Endothelial cell of umbilical vein (primary cell): ENCODE measurements around the gene SLC26A2. TPM values are rescaled to one million over a fixed set of nuclear protein-coding genes. Genes with fewer than 3 reads are reported as not detected.

Experiments
- BruUV-seq: library from RNA; stranded (reverse); fragments of 400-500 nt; replicated peaks from 2 replicates; lab custom pipeline; 2021; lab: Mats Ljungman, UMichigan
- CTCF ChIA-PET: fragments of 300-600, 350-600 bp; sonication (Branson Sonifier 250); formaldehyde crosslinking; loops from one replicate; lab custom pipeline; 2021; ENCODE audit warnings: antibody characterized with exemption, inconsistent platforms; lab: Charles Lee
- POLR2A ChIA-PET: fragments of 300-600, 350-600 bp; sonication (Branson Sonifier 250); formaldehyde crosslinking; loops from one replicate; lab custom pipeline; 2021; ENCODE audit warnings: antibody characterized with exemption, inconsistent platforms; lab: Charles Lee
- DNase-seq: peaks from one replicate; pipeline ENCODE4 v3.0.0-alpha.2; 2011; ENCODE audit warnings: low read depth, low spot score
- FAIRE-seq: peaks from 2 replicates; lab custom pipeline; 2011; peaks lifted over from hg19 to GRCh38; lab: Jason Lieb, UNC
- H2AFZ ChIP-seq: 2 replicates; pipeline ENCODE4 v1.6.0; 2012; ENCODE audit warnings: low read depth, low read length, control low read depth, inconsistent platforms
- H3K27ac ChIP-seq: 2 replicates; pipeline ENCODE4 v1.5.1; 2011; ENCODE audit warnings: low read depth, mild to moderate bottlenecking, control low read depth, low read length, moderate library complexity; ENCODE audit not compliant: insufficient read depth
- H3K27me3 ChIP-seq, 2 experiments: 2 replicates each; pipeline versions ENCODE4 v1.6.0 to v1.6.1; 2011; ENCODE audit warnings: low read length in 2 of 2, mixed read lengths in 1 of 2; ENCODE audit not compliant: control insufficient read depth in 2 of 2, insufficient read depth in 2 of 2
- H3K36me3 ChIP-seq, 2 experiments: 2 replicates in 1 of 2; 3 replicates in 1 of 2; pipeline ENCODE4 v1.5.1; 2011; ENCODE audit warnings: low read length in 2 of 2, mild to moderate bottlenecking in 1 of 2, moderate library complexity in 1 of 2; ENCODE audit not compliant: control insufficient read depth in 2 of 2, insufficient read depth in 2 of 2; ENCODE audit errors: extremely low read depth in 1 of 2
- H3K4me1 ChIP-seq: 3 replicates; pipeline ENCODE4 v1.5.1; 2011; ENCODE audit warnings: mild to moderate bottlenecking, low read length; ENCODE audit not compliant: control insufficient read depth, insufficient read depth; ENCODE audit errors: extremely low read depth
- H3K4me2 ChIP-seq: 2 replicates; pipeline ENCODE4 v1.6.1; 2011; ENCODE audit warnings: low read length, control low read depth, mixed read lengths; ENCODE audit not compliant: insufficient read depth
- H3K4me3 ChIP-seq, 3 experiments: fragments of 200-600 bp in 1 of 3; sonication (generic), shearing (Covaris generic) in 1 of 3; replicated peaks in 1 of 3; 2 replicates each; pipeline ENCODE4 v1.5.1; 2011 to 2016; ENCODE audit warnings: control low read depth in 3 of 3, low read length in 3 of 3, mild to moderate bottlenecking in 2 of 3, inconsistent platforms in 1 of 3, low read depth in 1 of 3, moderate library complexity in 1 of 3; ENCODE audit not compliant: insufficient read depth in 1 of 3
- H3K79me2 ChIP-seq: 2 replicates; pipeline ENCODE4 v1.6.0; 2012; ENCODE audit warnings: low read length, inconsistent platforms; ENCODE audit not compliant: control insufficient read depth, insufficient read depth
- H3K9ac ChIP-seq: replicated peaks from 2 replicates; pipeline ENCODE3; 2011; ENCODE audit warnings: low read length, control low read depth; ENCODE audit not compliant: insufficient read depth; ENCODE audit errors: extremely low read depth
- H3K9me1 ChIP-seq: replicated peaks from 3 replicates; pipeline ENCODE4 v1.6.0; 2011; ENCODE audit warnings: mild to moderate bottlenecking, low read length; ENCODE audit not compliant: control insufficient read depth, insufficient read depth; ENCODE audit errors: extremely low read depth
- H3K9me3 ChIP-seq: replicated peaks from 2 replicates; pipeline ENCODE4 v1.5.1; 2012; ENCODE audit warnings: low read length, inconsistent platforms; ENCODE audit not compliant: control insufficient read depth, insufficient read depth
- H4K20me1 ChIP-seq: replicated peaks from 2 replicates; pipeline ENCODE3; 2011; ENCODE audit warnings: mild to moderate bottlenecking, low read length; ENCODE audit not compliant: control insufficient read depth, insufficient read depth; ENCODE audit errors: extremely low read depth
- EZH2 ChIP-seq: IDR thresholded peaks from 2 replicates; pipeline ENCODE4 v1.6.1; 2012; ENCODE audit warnings: borderline replicate concordance, low read depth, mild to moderate bottlenecking, moderate library complexity, low read length, inconsistent platforms; ENCODE audit not compliant: severe bottlenecking
- FOS ChIP-seq: IDR thresholded peaks from 2 replicates; pipeline ENCODE4 v1.6.1; 2011; ENCODE audit warnings: mild to moderate bottlenecking, low read length, moderate library complexity, borderline replicate concordance; ENCODE audit not compliant: insufficient read depth
- GATA2 ChIP-seq: IDR thresholded peaks from 2 replicates; pipeline ENCODE4 v1.7.0; 2011; ENCODE audit warnings: low read depth, mild to moderate bottlenecking, moderate library complexity, mixed read lengths, low read length; ENCODE audit not compliant: insufficient read length, insufficient read depth
- JUN ChIP-seq: IDR thresholded peaks from 2 replicates; pipeline ENCODE4 v1.6.1; 2011; ENCODE audit warnings: borderline replicate concordance, low read depth; ENCODE audit not compliant: insufficient read length, insufficient read depth
- MYC ChIP-seq: IDR thresholded peaks from one replicate; pipeline ENCODE4 v1.6.1; 2011; ENCODE audit warnings: mild to moderate bottlenecking, low read depth, low read length
- POLR2A ChIP-seq: IDR thresholded peaks from 2 replicates; pipeline ENCODE4 v1.6.1; 2012; ENCODE audit warnings: low read depth, mild to moderate bottlenecking, control low read depth, low read length
- POLR2AphosphoS5 ChIP-seq: IDR thresholded peaks from 2 replicates; pipeline ENCODE4 v1.6.1; 2012; ENCODE audit warnings: low read depth, mild to moderate bottlenecking, control low read depth, low read length, moderate library complexity; ENCODE audit not compliant: insufficient read depth
- dilution Hi-C: fragments of 300-500 bp; cut with MboI; formaldehyde crosslinking; loops from one replicate; pipeline ENCODE4 v1.15.0; 2019; ENCODE audit warnings: low sequenced_read_pairs; ENCODE audit not compliant: extremely low pct_ligation_motif_present
- intact Hi-C: fragments of 100-400 bp; cut with micrococcal nuclease; formaldehyde crosslinking; loops from one replicate; pipeline ENCODE4 v1.10.0; 2022
- polyA plus RNA-seq, 4 experiments: library from polyadenylated mRNA; depleted of rRNA in 3 of 4; stranded (reverse) in 3 of 4; unstranded in 1 of 4; fragments of >200 nt; gene quantifications; 2 replicates each; pipeline versions ENCODE4 v1.2.1 to v1.2.3, GENCODE V29; 2011 to 2012; ENCODE audit warnings: missing spikeins in 1 of 4
- total RNA-seq: library from RNA; stranded (reverse); gene quantifications from 2 replicates; pipeline ENCODE4 v1.2.3, GENCODE V29; 2021
- TF ChIP-seq, protein P1 (sequence below): IDR thresholded peaks from 2 replicates; pipeline ENCODE4 v1.6.1; 2011; ENCODE audit not compliant: insufficient read depth, insufficient read length
- TF ChIP-seq, protein P2 (sequence below), 2 donors: IDR thresholded peaks; 1 replicate in 1 of 2; 2 replicates in 1 of 2; pipeline ENCODE4 v1.5.1; 2011; ENCODE audit warnings: low read length in 2 of 2, mild to moderate bottlenecking in 2 of 2, moderate library complexity in 2 of 2, control low read depth in 1 of 2, inconsistent platforms in 1 of 2, low read depth in 1 of 2; ENCODE audit not compliant: insufficient read depth in 1 of 2; ENCODE audit errors: extremely low read depth in 1 of 2

Gene SLC26A2
- total and polyA plus RNA-seq, 2 donors (not counting 3 experiments of a cell fraction or from before 2014, with no cell fraction given) = 5.9 to 16.8 TPM

DNA sequence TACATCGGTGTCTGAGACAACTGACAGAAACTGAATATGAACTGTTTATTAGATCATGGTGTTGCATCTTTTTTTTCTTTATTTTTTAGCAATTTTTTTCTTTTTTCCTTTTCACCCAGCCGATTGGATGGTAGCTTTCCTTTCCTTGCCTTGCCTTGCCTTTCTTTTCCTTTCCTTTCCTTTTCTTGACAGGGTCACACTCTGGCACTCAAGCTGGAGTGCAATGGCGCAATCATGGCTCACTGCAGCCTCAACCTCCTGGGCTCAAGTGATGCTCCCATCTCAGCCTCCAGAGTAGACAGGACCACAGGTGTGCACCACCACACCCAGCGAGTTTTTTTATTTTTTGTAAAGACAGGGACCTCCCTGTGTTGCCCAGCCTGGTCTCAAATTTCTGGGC lies 18.8 kb upstream of the SLC26A2 start:
- Histone ChIP-seq H3K4me2 (no peak overlapping the region), H3K9ac (no peak overlapping the region), H3K27ac (no peak overlapping the region), H3K27me3 (no peaks in the 10 kb centered on the region), H3K79me2 (no peaks in the 10 kb centered on the region), H2AFZ (no peak overlapping the region), H3K9me1 (no peaks in the 10 kb centered on the region), H4K20me1 (no peaks in the 10 kb centered on the region), H3K9me3 (no peaks in the 10 kb centered on the region), H3K4me1 (peaks cover 31% of the 10 kb centered on the region), H3K36me3 (no peaks in the 10 kb centered on the region), H3K4me3 (no peak overlapping the region)
- ChIA-PET POLR2A (no interaction called here), CTCF (no interaction called here)
- intact Hi-C loops (no loop called here), dilution Hi-C loops (no loop called here)
- DNase-seq (no peak), FAIRE-seq (no peak)
- no peak for TF ChIP-seq FOS
- no peak for TF ChIP-seq POLR2AphosphoS5
- no peak for TF ChIP-seq MYC
- TF ChIP-seq EZH2 = no peak
- TF ChIP-seq GATA2 = no peak
- no peak for TF ChIP-seq JUN
- TF ChIP-seq, protein P1, sequence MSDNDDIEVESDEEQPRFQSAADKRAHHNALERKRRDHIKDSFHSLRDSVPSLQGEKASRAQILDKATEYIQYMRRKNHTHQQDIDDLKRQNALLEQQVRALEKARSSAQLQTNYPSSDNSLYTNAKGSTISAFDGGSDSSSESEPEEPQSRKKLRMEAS = no peak
- TF ChIP-seq, protein P2, sequence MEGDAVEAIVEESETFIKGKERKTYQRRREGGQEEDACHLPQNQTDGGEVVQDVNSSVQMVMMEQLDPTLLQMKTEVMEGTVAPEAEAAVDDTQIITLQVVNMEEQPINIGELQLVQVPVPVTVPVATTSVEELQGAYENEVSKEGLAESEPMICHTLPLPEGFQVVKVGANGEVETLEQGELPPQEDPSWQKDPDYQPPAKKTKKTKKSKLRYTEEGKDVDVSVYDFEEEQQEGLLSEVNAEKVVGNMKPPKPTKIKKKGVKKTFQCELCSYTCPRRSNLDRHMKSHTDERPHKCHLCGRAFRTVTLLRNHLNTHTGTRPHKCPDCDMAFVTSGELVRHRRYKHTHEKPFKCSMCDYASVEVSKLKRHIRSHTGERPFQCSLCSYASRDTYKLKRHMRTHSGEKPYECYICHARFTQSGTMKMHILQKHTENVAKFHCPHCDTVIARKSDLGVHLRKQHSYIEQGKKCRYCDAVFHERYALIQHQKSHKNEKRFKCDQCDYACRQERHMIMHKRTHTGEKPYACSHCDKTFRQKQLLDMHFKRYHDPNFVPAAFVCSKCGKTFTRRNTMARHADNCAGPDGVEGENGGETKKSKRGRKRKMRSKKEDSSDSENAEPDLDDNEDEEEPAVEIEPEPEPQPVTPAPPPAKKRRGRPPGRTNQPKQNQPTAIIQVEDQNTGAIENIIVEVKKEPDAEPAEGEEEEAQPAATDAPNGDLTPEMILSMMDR (IDR thresholded peaks at IDR 0.05; ENCODE audit: extremely low read depth in 1 of 2, insufficient read depth in 1 of 2, low read depth in 1 of 2, low read length in 2 of 2) = no peak
- TF ChIP-seq POLR2A = no peak
- no TSS peak for BruUV-seq
